Naive thymus-derived CD4-positive, alpha-beta T cell (primary cell): ENCODE data around the gene TTLL1. TPM values are rescaled to one million over a fixed set of nuclear protein-coding genes. Genes with fewer than 3 reads are reported as not detected.
A peak's percentile ranks its signal among the peaks of the same experiment; 100 is the strongest.

Experiments used
- ATAC-seq: fragments of 150-1000 bp; cut with Tn5 transposase; 2 replicates; pipeline ENCODE4 v1.10.0; 2021; ENCODE audit warnings: mild to moderate bottlenecking, moderate library complexity
- CTCF ChIA-PET: fragments of 350-600 bp; sonication (Branson Sonifier 250); formaldehyde crosslinking; loops from one replicate; lab custom pipeline; 2021; ENCODE audit warnings: antibody characterized with exemption; lab: Charles Lee
- POLR2A ChIA-PET: fragments of 350-600 bp; sonication (Branson Sonifier 250); formaldehyde crosslinking; loops from one replicate; lab custom pipeline; 2021; ENCODE audit warnings: antibody characterized with exemption, inconsistent platforms; lab: Charles Lee
- DNase-seq, 9 donors: peaks; one replicate each; pipeline versions ENCODE4 v3.0.0 to v3.0.0-alpha.2; 2020 to 2022; ENCODE audit warnings: mixed read lengths in 1 of 9
- H3K27ac ChIP-seq: one replicate; pipeline ENCODE4 v1.7.0; 2013; ENCODE audit warnings: mild to moderate bottlenecking, low read depth, low read length, moderate library complexity
- H3K27me3 ChIP-seq, 2 donors: one replicate each; pipeline ENCODE4 v1.7.0; 2013; ENCODE audit warnings: low read length in 2 of 2, mild to moderate bottlenecking in 2 of 2, moderate library complexity in 2 of 2; ENCODE audit not compliant: control insufficient read depth in 2 of 2, insufficient read depth in 2 of 2
- H3K36me3 ChIP-seq, 3 experiments: 1 replicate in 2 of 3; 2 replicates in 1 of 3; pipeline ENCODE4 v1.7.0; 2013; ENCODE audit warnings: low read length in 3 of 3, mild to moderate bottlenecking in 3 of 3, moderate library complexity in 1 of 3; ENCODE audit not compliant: insufficient read depth in 3 of 3, control insufficient read depth in 2 of 3
- H3K4me1 ChIP-seq, 2 donors: one replicate each; pipeline ENCODE4 v1.7.0; 2013; ENCODE audit warnings: low read length in 2 of 2, mild to moderate bottlenecking in 2 of 2, moderate library complexity in 1 of 2; ENCODE audit not compliant: control insufficient read depth in 2 of 2, insufficient read depth in 2 of 2
- H3K4me3 ChIP-seq: 2 replicates; pipeline ENCODE4 v1.7.0; 2013; ENCODE audit warnings: mild to moderate bottlenecking, low read length
- H3K9me3 ChIP-seq, 3 experiments: 1 replicate in 2 of 3; 2 replicates in 1 of 3; pipeline ENCODE4 v1.7.0; 2013; ENCODE audit warnings: low read length in 3 of 3; ENCODE audit not compliant: control insufficient read depth in 2 of 3
- H3K27ac Mint-ChIP-seq, 9 donors: one replicate each; pipeline ENCODE4 v1.8.0; 2020 to 2022; ENCODE audit warnings: mixed read lengths in 9 of 9, mild to moderate bottlenecking in 8 of 9, moderate library complexity in 5 of 9, inconsistent platforms in 2 of 9
- H3K27me3 Mint-ChIP-seq, 5 donors: one replicate each; pipeline ENCODE4 v1.8.0; 2021 to 2022; ENCODE audit warnings: mixed read lengths in 5 of 5, mild to moderate bottlenecking in 1 of 5
- H3K36me3 Mint-ChIP-seq, 5 donors: one replicate each; pipeline ENCODE4 v1.8.0; 2020 to 2022; ENCODE audit warnings: mixed read lengths in 5 of 5, mild to moderate bottlenecking in 3 of 5, inconsistent platforms in 1 of 5
- H3K4me1 Mint-ChIP-seq, 7 donors: one replicate each; pipeline ENCODE4 v1.8.0; 2020 to 2022; ENCODE audit warnings: mixed read lengths in 7 of 7, mild to moderate bottlenecking in 3 of 7, inconsistent platforms in 1 of 7
- H3K4me3 Mint-ChIP-seq, 10 donors: one replicate each; pipeline ENCODE4 v1.8.0; 2020 to 2022; ENCODE audit warnings: mild to moderate bottlenecking in 10 of 10, mixed read lengths in 10 of 10, moderate library complexity in 6 of 10, inconsistent platforms in 2 of 10
- H3K9me3 Mint-ChIP-seq, 11 donors: one replicate each; pipeline ENCODE4 v1.8.0; 2020 to 2022; ENCODE audit warnings: mixed read lengths in 11 of 11, mild to moderate bottlenecking in 4 of 11, inconsistent platforms in 1 of 11, moderate library complexity in 1 of 11
- intact Hi-C, 2 donors: fragments of 100-400 bp; cut with micrococcal nuclease; formaldehyde crosslinking; loops; one replicate each; pipeline ENCODE4 v1.15.1; 2023
- polyA plus RNA-seq, 2 donors: library from polyadenylated mRNA; unstranded; fragments of 300-500 nt; fragmentation: Illumina TruSeq; gene quantifications; one replicate each; pipeline ENCODE4 v1.2.3, GENCODE V29; 2021
- total RNA-seq, 6 experiments: library from RNA in 5 of 6; stranded (reverse) in 5 of 6; gene quantifications; 1 replicate in 5 of 6; 2 replicates in 1 of 6; pipeline ENCODE4 v1.2.3 and lab custom pipeline; 2021 to 2026

TTLL1 gene
- total and polyA plus RNA-seq, 7 experiments from 2014 or later = 4.6 to 16.1 (median 7.7) TPM

- H3K9me3 ChIP-seq = no peaks in the 10 kb centered on the region
- H3K27me3 ChIP-seq = no peaks in the 10 kb centered on the region
- ChIA-PET CTCF (no interaction called here), POLR2A (no interaction called here)
- H3K4me1 ChIP-seq = no peaks in the 10 kb centered on the region
- ATAC-seq = peak; percentile 81
- peaks cover 0 to 3% (median 0%) of the 10 kb centered on the region in 3 experiments for H3K36me3 ChIP-seq
- H3K4me3 ChIP-seq = no peak overlapping the region
- H3K27ac ChIP-seq = no peak overlapping the region
- Mint-ChIP-seq H3K36me3 (peaks cover 1 to 24% (median 9%) of the 10 kb centered on the region in 5 donors), H3K27me3 (no peaks in the 10 kb centered on the region), H3K4me3 (no peak overlapping the region), H3K9me3 (peaks cover 0 to 2% (median 0%) of the 10 kb centered on the region in 11 donors), H3K27ac (peak overlapping the region in 1 of 9 donors; percentile 25), H3K4me1 (peaks cover 31 to 67% (median 52%) of the 10 kb centered on the region in 7 donors)
- no peak for DNase-seq
- intact Hi-C loops = no loop called here
These were observed 94.2 kb downstream of the TTLL1 start for GRCh38 chr22:42994917-42995562.

- H3K27ac Mint-ChIP-seq = peak overlapping the region in 1 of 9 donors; percentile 25
- ATAC-seq = no peak
- DNase-seq = no peak
- Histone ChIP-seq H3K4me1 (no peaks in the 10 kb centered on the region), H3K36me3 (peaks cover 0 to 3% (median 0%) of the 10 kb centered on the region in 3 experiments), H3K27me3 (no peaks in the 10 kb centered on the region), H3K4me3 (no peak overlapping the region), H3K27ac (no peak overlapping the region), H3K9me3 (no peaks in the 10 kb centered on the region)
- H3K36me3 Mint-ChIP-seq = peaks cover 1 to 24% (median 9%) of the 10 kb centered on the region in 5 donors
- POLR2A ChIA-PET = no interaction called here
- no peak overlapping the region for H3K4me3 Mint-ChIP-seq
- peaks cover 24 to 63% (median 48%) of the 10 kb centered on the region in 7 donors for H3K4me1 Mint-ChIP-seq
- no peaks in the 10 kb centered on the region for H3K27me3 Mint-ChIP-seq
- intact Hi-C loops = no loop called here
- H3K9me3 Mint-ChIP-seq = peaks cover 0 to 2% (median 0%) of the 10 kb centered on the region in 11 donors
- CTCF ChIA-PET = interaction anchor here (0.6 kb wide), 1 partner anchor 40 kb away, joined by 3 read pairs; no protein-coding TSS in a partner anchor
These were observed 94.8 kb downstream of the TTLL1 start for GRCh38 chr22:42994276-42994916.

GRCh38 chr22:42993651-42994275, 95.4 kb downstream of the TTLL1 start:
- Histone ChIP-seq H3K4me1 (no peaks in the 10 kb centered on the region), H3K4me3 (no peak overlapping the region), H3K36me3 (peaks cover 0 to 3% (median 0%) of the 10 kb centered on the region in 3 experiments), H3K27me3 (no peaks in the 10 kb centered on the region), H3K27ac (no peak overlapping the region), H3K9me3 (no peaks in the 10 kb centered on the region)
- ATAC-seq = no peak
- H3K9me3 Mint-ChIP-seq = peaks cover 0 to 2% (median 0%) of the 10 kb centered on the region in 11 donors
- H3K27ac Mint-ChIP-seq = no peak overlapping the region
- H3K36me3 Mint-ChIP-seq = peaks cover 1 to 23% (median 9%) of the 10 kb centered on the region in 5 donors
- CTCF ChIA-PET = interaction anchor here (0.6 kb wide), 1 partner anchor 41 kb away, joined by 3 read pairs; no protein-coding TSS in a partner anchor
- intact Hi-C loops = no loop called here
- H3K27me3 Mint-ChIP-seq = no peaks in the 10 kb centered on the region
- DNase-seq = no peak
- H3K4me1 Mint-ChIP-seq = peaks cover 18 to 56% (median 43%) of the 10 kb centered on the region in 7 donors
- no peak overlapping the region for H3K4me3 Mint-ChIP-seq
- POLR2A ChIA-PET = no interaction called here

- peaks cover 0 to 3% (median 0%) of the 10 kb centered on the region in 3 experiments for H3K36me3 ChIP-seq
- CTCF ChIA-PET = no interaction called here
- H3K27ac ChIP-seq = no peak overlapping the region
- POLR2A ChIA-PET = no interaction called here
- no peak overlapping the region for H3K4me3 ChIP-seq
- Mint-ChIP-seq H3K36me3 (peaks cover 1 to 21% (median 5%) of the 10 kb centered on the region in 5 donors), H3K9me3 (peaks cover 0 to 2% (median 0%) of the 10 kb centered on the region in 11 donors), H3K4me1 (peaks cover 10 to 55% (median 43%) of the 10 kb centered on the region in 7 donors), H3K4me3 (no peak overlapping the region), H3K27me3 (no peaks in the 10 kb centered on the region), H3K27ac (no peak overlapping the region)
- intact Hi-C loops = no loop called here
- DNase-seq (no peak), ATAC-seq (no peak)
- H3K4me1 ChIP-seq = no peaks in the 10 kb centered on the region
- no peaks in the 10 kb centered on the region for H3K9me3 ChIP-seq
- H3K27me3 ChIP-seq = no peaks in the 10 kb centered on the region
These were observed 96.2 kb downstream of the TTLL1 start for GRCh38 chr22:42992886-42993479.

GRCh38 chr22:42992092-42992491, 97.1 kb downstream of the TTLL1 start:
- H3K36me3 Mint-ChIP-seq = peaks cover 1 to 21% (median 5%) of the 10 kb centered on the region in 5 donors
- Histone ChIP-seq H3K9me3 (no peaks in the 10 kb centered on the region), H3K36me3 (peaks cover 0 to 3% (median 0%) of the 10 kb centered on the region in 3 experiments), H3K4me1 (no peaks in the 10 kb centered on the region), H3K27me3 (no peaks in the 10 kb centered on the region), H3K27ac (no peak overlapping the region), H3K4me3 (no peak overlapping the region)
- H3K4me3 Mint-ChIP-seq = no peak overlapping the region
- ATAC-seq (no peak), DNase-seq (no peak)
- H3K27ac Mint-ChIP-seq = no peak overlapping the region
- intact Hi-C loops = no loop called here
- H3K27me3 Mint-ChIP-seq = no peaks in the 10 kb centered on the region
- ChIA-PET CTCF (interaction anchor here (0.7 kb wide), 1 partner anchor 36 kb away, joined by 7 read pairs; no protein-coding TSS in a partner anchor), POLR2A (no interaction called here)
- peaks cover 6 to 51% (median 43%) of the 10 kb centered on the region in 7 donors for H3K4me1 Mint-ChIP-seq
- peaks cover 0 to 2% (median 0%) of the 10 kb centered on the region in 11 donors for H3K9me3 Mint-ChIP-seq

- H3K4me1 Mint-ChIP-seq = peaks cover 7 to 60% (median 46%) of the 10 kb centered on the region in 7 donors
These were observed 98.1 kb downstream of the TTLL1 start for GRCh38 chr22:42991010-42991651.

More at GRCh38 chr22:42991010-42991651, 98.1 kb downstream of the TTLL1 start:
- no peaks in the 10 kb centered on the region for H3K27me3 ChIP-seq
- no peak overlapping the region for H3K27ac ChIP-seq
- H3K27ac Mint-ChIP-seq = peak overlapping the region in 1 of 9 donors; percentile 22
- no peaks in the 10 kb centered on the region for H3K27me3 Mint-ChIP-seq
- intact Hi-C loops = no loop called here
- no peaks in the 10 kb centered on the region for H3K4me1 ChIP-seq
- no peak overlapping the region for H3K4me3 Mint-ChIP-seq
- no peaks in the 10 kb centered on the region for H3K9me3 ChIP-seq
- H3K36me3 ChIP-seq = peaks cover 0 to 3% (median 0%) of the 10 kb centered on the region in 3 experiments
- H3K36me3 Mint-ChIP-seq = peaks cover 1 to 30% (median 5%) of the 10 kb centered on the region in 5 donors
- DNase-seq (no peak), ATAC-seq (no peak)
- ChIA-PET CTCF (no interaction called here), POLR2A (no interaction called here)
- H3K9me3 Mint-ChIP-seq = peaks cover 0 to 2% (median 0%) of the 10 kb centered on the region in 11 donors
- no peak overlapping the region for H3K4me3 ChIP-seq
